Heart right ventricle (tissue), 16 donors: ENCODE measurements around the gene TIMP4. TPM values are rescaled to one million over a fixed set of nuclear protein-coding genes. Genes with fewer than 3 reads are reported as not detected.

ENCODE experiments used
- ATAC-seq, 8 donors: fragments of 200-7000 bp; cut with Tn5 transposase; one replicate each; pipeline ENCODE4 v1.9.1; 2020; ENCODE audit warnings: mild to moderate bottlenecking in 8 of 8, moderate library complexity in 8 of 8, moderate number of reproducible peaks in 1 of 8
- DNase-seq, 2 donors: peaks; one replicate each; pipeline ENCODE4 v3.0.0-alpha.2; 2020
- H3K27ac ChIP-seq, 10 donors: fragments of 200-600 bp; sonication (generic) in 2 of 10; one replicate each; pipeline versions ENCODE4 v1.5.0 to v1.8.0; 2020 to 2022; ENCODE audit warnings: mild to moderate bottlenecking in 3 of 10
- H3K27me3 ChIP-seq, 7 donors: fragments of 200-600 bp; one replicate each; pipeline ENCODE4 v1.8.0; 2021 to 2022; ENCODE audit warnings: mild to moderate bottlenecking in 2 of 7
- H3K36me3 ChIP-seq, 9 donors: fragments of 200-600 bp; sonication (generic) in 1 of 9; one replicate each; pipeline versions ENCODE4 v1.5.0 to v1.8.0; 2020 to 2022; ENCODE audit warnings: mild to moderate bottlenecking in 2 of 9
- H3K4me1 ChIP-seq, 9 donors: fragments of 200-600 bp; sonication (generic) in 1 of 9; one replicate each; pipeline versions ENCODE4 v1.5.0 to v1.8.0; 2020 to 2022; ENCODE audit warnings: mild to moderate bottlenecking in 4 of 9
- H3K4me3 ChIP-seq, 10 donors: fragments of 200-600 bp; sonication (generic) in 2 of 10; one replicate each; pipeline versions ENCODE4 v1.5.0 to v1.8.0; 2020 to 2022; ENCODE audit warnings: mild to moderate bottlenecking in 7 of 10, moderate library complexity in 2 of 10
- H3K9me3 ChIP-seq, 11 donors: fragments of 200-600 bp in 10 of 11; sonication (generic) in 2 of 11; one replicate each; pipeline versions ENCODE4 v1.5.0 to v1.8.0; 2013 to 2022; ENCODE audit warnings: mild to moderate bottlenecking in 2 of 11, control low read depth in 1 of 11, moderate library complexity in 1 of 11
- CTCF ChIP-seq, 9 donors: fragments of 200-600 bp; sonication (generic) in 2 of 9; IDR thresholded peaks; one replicate each; pipeline versions ENCODE4 v1.5.0 to v1.8.0; 2021 to 2022; ENCODE audit warnings: antibody characterized with exemption in 9 of 9, mild to moderate bottlenecking in 5 of 9, moderate library complexity in 1 of 9
- WGBS, 2 donors: extraction: QIAGEN DNeasy Blood & Tissue Kit; methylation state at CpG; one replicate each; pipeline ENCODE4 v1.1.7; 2013; ENCODE audit warnings: inconsistent platforms in 1 of 2; 5-methylcytosine and 5-hydroxymethylcytosine counted together
- intact Hi-C, 10 donors: fragments of 100-400 bp; cut with DNase I; formaldehyde crosslinking; loops; one replicate each; pipeline versions ENCODE4 v1.11.1 to v1.14.2; 2022
- polyA plus RNA-seq, 2 donors: library from polyadenylated mRNA; stranded (reverse); fragments of 200-250 nt; gene quantifications; one replicate each; pipeline ENCODE4 v1.2.3, GENCODE V29; 2013
- total RNA-seq, 10 donors: library from RNA; stranded (reverse); fragmentation: NEBNext Ultra II Directional in 3 of 10; extraction: Animal tissue kit (Norgen Biotek cat#: 25700) in 3 of 10; gene quantifications; one replicate each; pipeline versions ENCODE4 v1.2.1 to v1.2.4, GENCODE V29; 2021 to 2023
- donor health status: Arrhythmogenic right ventricular cardiomyopathy.
- donor health status: ischemic (EF 13 %, LVEDD 7.1; RV severe dilation, severe dysfunction).
- donor health status: healthy with polysubstance abuse.
- donor health status: DM: no; HTN: yes; CAD: no.
- donor health status: DM: no; HTN: no; CAD: no.
- donor health status: ischemic (EF 25% LVEDD 6.9; RV normal size, moderate dysfunction).
- donor health status: ischemic (EF 25% LVEDD 5.7; RV mildly dilated, moderate dysfunction).
- donor health status: healthy.
- donor health status: DM: yes; HTN: yes; CAD: no.
- donor health status: Ischemic cardiomyopathy.
- donor health status: ischemic (EF 35%, LVEDD 5.7; RV mildly dilated, moderate dysfunction).
- donor health status: nonischemic (EF 11% LVEDD 7.7; RV severe dilation, severe dysfunction).
- donor health status: DM: yes; HTN: yes; CAD: no.
- donor health status: PGD.
- donor health status: ischemic (EF 29% LVEDD 5.4; RV normal size, mild dysfunction).
- donor health status: nonischemic (EF 23%, LVEDD 6.1; RV moderate dilation, normal function).

Gene TIMP4
- total and polyA plus RNA-seq, 12 donors = 2.7 to 41.4 (median 8.0) TPM

- intact Hi-C loops = loop anchor here in 1 of 10 donors (10.0 kb wide), 1 partner anchor 87 kb away; the partner anchor contains the start of gene PPARG
- no peak overlapping the region for H3K27ac ChIP-seq
- no peak for ATAC-seq
- TF ChIP-seq CTCF (IDR thresholded peaks at IDR 0.05) = no peak
- no peaks in the 10 kb centered on the region for H3K27me3 ChIP-seq
- H3K4me3 ChIP-seq = no peak overlapping the region
- no peaks in the 10 kb centered on the region for H3K36me3 ChIP-seq
- H3K4me1 ChIP-seq = peaks cover 0 to 42% (median 6%) of the 10 kb centered on the region in 9 donors
- DNase-seq = no peak
- no peaks in the 10 kb centered on the region for H3K9me3 ChIP-seq
These were observed 38.8 kb upstream of the TIMP4 start for GRCh38 chr3:12197475-12197874.

- intact Hi-C loops = loop anchor here in 1 of 10 donors (10.0 kb wide), 1 partner anchor 88 kb away; the partner anchor contains the start of gene PPARG
- Histone ChIP-seq H3K4me3 (no peak overlapping the region), H3K27ac (no peak overlapping the region), H3K9me3 (no peaks in the 10 kb centered on the region), H3K36me3 (no peaks in the 10 kb centered on the region), H3K27me3 (no peaks in the 10 kb centered on the region), H3K4me1 (peaks cover 0 to 49% (median 6%) of the 10 kb centered on the region in 9 donors)
- 76 to 90% methylated on average over 3 of the region's 3 CpGs for WGBS, 2 donors
- no peak for TF ChIP-seq CTCF (IDR thresholded peaks at IDR 0.05)
- DNase-seq (no peak), ATAC-seq (no peak)
These were observed 38.0 kb upstream of the TIMP4 start for GRCh38 chr3:12196684-12197083.

- Histone ChIP-seq H3K27me3 (no peaks in the 10 kb centered on the region), H3K27ac (peak overlapping the region in 1 of 10 donors; percentile 81), H3K9me3 (no peaks in the 10 kb centered on the region), H3K36me3 (no peaks in the 10 kb centered on the region), H3K4me1 (peaks cover 0 to 62% (median 6%) of the 10 kb centered on the region in 9 donors), H3K4me3 (no peak overlapping the region)
- DNase-seq = no peak
- WGBS, 2 donors = 77 to 88% methylated on average over 4 of the region's 4 CpGs
- no peak for TF ChIP-seq CTCF (IDR thresholded peaks at IDR 0.05)
- no peak for ATAC-seq
- intact Hi-C loops = loop anchor here in 1 of 10 donors (10.0 kb wide), 1 partner anchor 90 kb away; the partner anchor contains the start of gene PPARG
These were observed 36.5 kb upstream of the TIMP4 start for GRCh38 chr3:12195231-12195630.

GRCh38 chr3:12194669-12195161, 36.0 kb upstream of the TIMP4 start:
- H3K9me3 ChIP-seq = no peaks in the 10 kb centered on the region
- H3K27me3 ChIP-seq = no peaks in the 10 kb centered on the region
- TF ChIP-seq CTCF (IDR thresholded peaks at IDR 0.05) = no peak
- peak overlapping the region in 1 of 10 donors; percentile 81 for H3K27ac ChIP-seq
- no peaks in the 10 kb centered on the region for H3K36me3 ChIP-seq
- DNase-seq (no peak), ATAC-seq (no peak)
- intact Hi-C loops = loop anchor here in 2 of 10 donors (5.0 to 10.0 kb wide), 2 partner anchors 90 to 93 kb away; partner anchors contain the start of gene PPARG (in 2 of the 2)
- H3K4me1 ChIP-seq = peaks cover 0 to 67% (median 6%) of the 10 kb centered on the region in 9 donors
- 83 to 90% methylated on average over 3 of the region's 3 CpGs for WGBS, 2 donors
- H3K4me3 ChIP-seq = no peak overlapping the region
